Measurements from ENCODE around the gene ZGLP1.
"Not testable (repeated sequence)": the region's sequence is repeated elsewhere in the genome, so short reads cannot be mapped to it uniquely, and the experiment has no call there.

Gene ZGLP1

DNA sequence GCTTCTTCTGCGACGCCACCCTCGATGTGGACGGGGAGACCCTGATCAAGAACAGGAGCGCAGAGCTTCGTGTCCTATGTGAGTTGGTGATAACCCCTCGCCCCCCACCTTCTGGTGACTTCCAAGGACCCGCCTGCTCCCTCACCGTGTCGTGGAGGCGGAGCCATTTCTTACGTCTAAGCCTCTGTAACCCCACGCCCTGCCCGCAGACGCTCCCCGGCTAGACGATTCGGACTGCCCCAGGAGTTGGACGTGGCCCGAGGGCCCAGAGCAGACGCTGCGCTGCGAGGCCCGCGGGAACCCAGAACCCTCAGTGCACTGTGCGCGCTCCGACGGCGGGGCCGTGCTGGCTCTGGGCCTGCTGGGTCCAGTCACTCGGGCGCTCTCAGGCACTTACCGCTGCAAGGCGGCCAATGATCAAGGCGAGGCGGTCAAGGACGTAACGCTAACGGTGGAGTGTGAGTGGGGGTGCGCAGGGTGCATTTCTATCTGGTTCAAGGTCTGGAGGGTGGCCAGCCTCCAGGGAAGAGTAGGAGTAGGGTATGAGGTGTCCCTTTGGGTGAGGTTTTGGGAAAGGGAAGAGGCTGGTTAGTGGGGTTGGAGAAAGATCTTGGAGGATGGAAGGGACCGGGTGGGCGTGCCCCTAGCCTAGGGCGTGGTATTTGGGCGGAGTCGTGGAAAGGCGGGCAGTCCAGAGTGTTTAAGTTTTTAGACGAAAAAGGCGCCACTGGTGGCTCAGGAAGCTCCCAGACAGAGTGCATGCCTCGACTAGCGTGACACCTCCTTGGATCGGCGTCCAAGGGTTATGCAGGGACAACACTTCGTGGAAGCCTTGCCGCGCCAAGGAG lies 16.6 kb downstream of the ZGLP1 start:
- no peak for DNase-seq

DNA sequence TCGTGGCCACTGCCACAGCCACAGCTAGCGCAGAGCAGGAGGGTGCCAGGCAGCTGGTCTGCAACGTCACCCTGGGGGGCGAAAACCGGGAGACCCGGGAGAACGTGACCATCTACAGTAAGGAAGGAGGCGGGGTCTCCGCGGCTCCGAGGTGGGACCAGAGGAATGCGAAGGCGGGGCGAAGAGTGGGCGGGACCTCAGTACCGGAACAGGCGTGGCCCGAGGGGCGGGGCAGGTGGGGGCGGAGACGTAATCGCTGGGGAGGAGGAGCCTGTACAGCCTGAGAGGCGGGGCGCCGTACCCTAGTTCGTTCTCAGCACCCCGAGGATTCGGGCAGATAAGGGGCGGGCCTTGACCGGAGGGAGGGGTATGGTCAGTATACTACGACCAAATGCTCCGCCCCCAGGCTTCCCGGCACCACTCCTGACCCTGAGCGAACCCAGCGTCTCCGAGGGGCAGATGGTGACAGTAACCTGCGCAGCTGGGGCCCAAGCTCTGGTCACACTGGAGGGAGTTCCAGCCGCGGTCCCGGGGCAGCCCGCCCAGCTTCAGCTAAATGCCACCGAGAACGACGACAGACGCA lies 17.3 kb downstream of the ZGLP1 start:
- peak; percentile 55 to 56 for DNase-seq

DNA sequence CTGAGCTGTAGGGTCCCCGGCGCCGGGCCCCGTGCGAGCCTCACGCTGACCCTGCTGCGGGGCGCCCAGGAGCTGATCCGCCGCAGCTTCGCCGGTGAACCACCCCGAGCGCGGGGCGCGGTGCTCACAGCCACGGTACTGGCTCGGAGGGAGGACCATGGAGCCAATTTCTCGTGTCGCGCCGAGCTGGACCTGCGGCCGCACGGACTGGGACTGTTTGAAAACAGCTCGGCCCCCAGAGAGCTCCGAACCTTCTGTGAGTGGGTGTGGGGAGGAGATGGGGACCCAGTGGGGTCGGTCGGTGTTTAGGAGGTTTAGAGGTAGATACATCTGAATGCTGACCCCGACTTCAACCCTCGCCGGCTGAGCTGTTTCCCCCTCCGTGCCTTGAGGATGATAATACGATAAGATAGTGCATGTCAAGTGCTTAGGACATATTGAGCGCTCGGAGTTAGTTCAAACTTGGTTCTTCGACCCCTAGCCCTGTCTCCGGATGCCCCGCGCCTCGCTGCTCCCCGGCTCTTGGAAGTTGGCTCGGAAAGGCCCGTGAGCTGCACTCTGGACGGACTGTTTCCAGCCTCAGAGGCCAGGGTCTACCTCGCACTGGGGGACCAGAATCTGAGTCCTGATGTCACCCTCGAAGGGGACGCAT lies 17.9 kb downstream of the ZGLP1 start:
- no peak for DNase-seq

DNA sequence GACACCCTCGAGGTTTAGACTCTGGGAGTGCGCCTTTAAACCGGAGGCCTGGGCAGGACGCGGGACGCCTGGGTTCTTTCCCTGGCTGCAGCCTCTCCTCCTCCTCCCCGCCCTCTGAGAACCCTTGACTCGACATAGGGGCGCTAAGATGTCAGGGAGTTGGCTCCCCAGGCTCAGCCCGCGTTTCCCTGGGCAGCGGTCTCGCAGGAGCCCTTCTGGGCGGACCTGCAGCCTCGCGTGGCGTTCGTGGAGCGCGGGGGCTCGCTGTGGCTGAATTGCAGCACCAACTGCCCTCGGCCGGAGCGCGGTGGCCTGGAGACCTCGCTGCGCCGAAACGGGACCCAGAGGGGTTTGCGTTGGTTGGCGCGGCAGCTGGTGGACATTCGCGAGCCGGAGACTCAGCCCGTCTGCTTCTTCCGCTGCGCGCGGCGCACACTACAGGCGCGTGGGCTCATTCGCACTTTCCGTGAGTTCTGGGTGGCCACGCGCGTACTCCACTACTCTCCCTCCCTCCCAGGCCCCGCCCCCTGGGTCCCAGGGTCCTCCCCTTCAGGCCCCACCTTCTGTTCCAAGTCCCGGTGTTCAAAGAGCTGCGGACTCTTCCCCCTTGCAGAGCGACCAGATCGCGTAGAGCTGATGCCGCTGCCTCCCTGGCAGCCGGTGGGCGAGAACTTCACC lies 18.6 kb downstream of the ZGLP1 start:
- peak; percentile 54 to 61 for DNase-seq

DNA sequence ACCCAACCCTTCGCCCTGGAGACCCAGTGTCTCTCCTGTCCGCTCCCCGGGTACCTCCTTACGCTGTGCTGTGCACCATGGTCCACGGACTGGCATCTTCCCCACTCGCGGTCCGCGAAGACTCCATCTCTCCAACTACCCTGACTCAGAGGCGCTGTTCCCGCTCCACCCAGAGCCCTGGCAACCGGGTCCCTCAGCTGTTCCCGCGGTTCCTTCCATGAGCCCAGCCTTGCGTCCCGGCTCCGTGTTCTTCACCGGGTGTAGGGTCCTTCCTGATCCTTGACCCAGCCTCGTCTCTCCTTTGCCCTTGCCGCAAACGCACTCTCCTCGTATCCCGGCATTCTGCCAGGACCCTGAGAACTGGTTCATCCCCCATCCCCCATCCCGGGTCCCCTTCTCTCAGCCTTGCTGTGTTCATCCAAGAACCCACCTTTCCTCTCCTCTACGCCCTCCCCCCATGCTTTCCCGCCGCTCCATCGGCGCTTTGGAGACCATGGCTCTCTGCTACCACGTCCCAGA lies 19.2 kb downstream of the ZGLP1 start:
- DNase-seq: no peak

DNA sequence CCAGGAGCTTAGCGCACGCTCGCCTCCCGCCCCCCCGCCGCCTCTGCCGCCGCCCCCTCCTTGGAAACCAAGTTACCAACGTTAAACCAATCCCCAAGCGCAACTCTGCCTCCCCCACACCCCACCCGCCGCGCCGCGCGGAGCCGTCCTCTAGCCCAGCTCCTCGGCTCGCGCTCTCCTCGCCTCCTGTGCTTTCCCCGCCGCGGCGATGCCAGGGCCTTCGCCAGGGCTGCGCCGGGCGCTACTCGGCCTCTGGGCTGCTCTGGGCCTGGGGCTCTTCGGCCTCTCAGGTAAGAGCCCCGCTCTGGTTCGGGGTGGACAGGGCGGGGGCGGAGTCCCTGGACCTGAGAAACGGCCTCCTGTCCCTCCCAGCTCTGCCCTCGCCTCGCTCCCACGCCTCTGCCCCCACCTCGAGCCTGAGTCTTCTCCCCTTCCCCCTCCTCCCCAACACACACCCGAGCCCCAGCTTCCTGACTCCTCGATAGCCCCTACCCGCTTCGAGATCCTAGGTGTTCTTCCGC lies 19.7 kb downstream of the ZGLP1 start, which contains the start of gene ICAM5:
ICAM5 (plus strand) TSS at position 117 of the 521 bp plus-strand sequence; CDS start at position 209, 92 bp downstream.
- peak; percentile 65 to 69 for DNase-seq

DNA sequence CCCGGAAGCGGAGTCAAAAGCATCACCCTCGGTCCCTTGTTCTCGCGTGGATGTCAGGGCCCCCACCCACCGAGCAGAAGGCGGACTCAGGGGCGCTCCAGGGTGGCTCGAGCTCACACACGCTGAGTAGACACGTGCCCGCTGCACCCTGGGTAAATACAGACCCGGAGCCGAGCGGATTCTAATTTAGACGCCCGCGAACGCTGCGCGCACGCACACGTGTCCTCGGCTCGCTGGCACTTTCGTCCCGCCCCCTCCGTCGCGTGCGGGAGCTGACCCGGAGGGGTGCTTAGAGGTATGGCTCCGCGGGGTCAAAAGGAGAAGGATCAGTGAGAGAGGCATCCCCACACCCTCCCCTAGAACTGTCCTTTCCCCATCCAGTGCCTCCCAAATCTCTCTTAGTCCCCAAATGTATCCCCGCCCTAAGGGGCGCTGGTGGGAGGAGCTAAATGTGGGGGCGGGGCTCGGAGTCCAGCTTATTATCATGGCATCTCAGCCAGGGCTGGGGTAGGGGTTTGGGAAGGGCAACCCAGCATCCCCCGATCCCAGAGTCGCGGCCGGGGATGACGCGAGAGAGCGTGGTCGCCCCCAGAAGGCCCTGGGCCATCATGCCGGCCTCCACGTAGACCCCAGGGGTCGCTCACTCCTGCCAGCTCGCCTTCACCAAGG lies 20.3 kb downstream of the ZGLP1 start:
- DNase-seq: peak; percentile 56 to 61

DNA sequence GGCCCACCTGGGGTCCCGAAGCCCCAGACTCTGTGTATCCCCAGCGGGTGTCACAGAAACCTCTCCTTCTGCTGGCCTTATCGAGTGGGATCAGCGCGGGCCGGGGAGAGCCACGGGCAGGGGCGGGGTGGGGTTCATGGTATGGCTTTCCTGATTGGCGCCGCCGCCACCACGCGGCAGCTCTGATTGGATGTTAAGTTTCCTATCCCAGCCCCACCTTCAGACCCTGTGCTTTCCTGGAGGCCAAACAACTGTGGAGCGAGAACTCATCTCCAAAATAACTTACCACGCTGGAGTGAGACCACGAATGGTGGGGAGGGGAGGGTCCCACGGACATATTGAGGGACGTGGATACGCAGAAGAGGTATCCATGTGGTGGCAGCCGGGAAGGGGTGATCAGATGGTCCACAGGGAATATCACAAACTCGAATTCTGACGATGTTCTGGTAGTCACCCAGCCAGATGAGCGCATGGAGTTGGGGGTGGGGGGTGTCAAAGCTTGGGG lies 20.9 kb downstream of the ZGLP1 start:
- no peak for DNase-seq

DNA sequence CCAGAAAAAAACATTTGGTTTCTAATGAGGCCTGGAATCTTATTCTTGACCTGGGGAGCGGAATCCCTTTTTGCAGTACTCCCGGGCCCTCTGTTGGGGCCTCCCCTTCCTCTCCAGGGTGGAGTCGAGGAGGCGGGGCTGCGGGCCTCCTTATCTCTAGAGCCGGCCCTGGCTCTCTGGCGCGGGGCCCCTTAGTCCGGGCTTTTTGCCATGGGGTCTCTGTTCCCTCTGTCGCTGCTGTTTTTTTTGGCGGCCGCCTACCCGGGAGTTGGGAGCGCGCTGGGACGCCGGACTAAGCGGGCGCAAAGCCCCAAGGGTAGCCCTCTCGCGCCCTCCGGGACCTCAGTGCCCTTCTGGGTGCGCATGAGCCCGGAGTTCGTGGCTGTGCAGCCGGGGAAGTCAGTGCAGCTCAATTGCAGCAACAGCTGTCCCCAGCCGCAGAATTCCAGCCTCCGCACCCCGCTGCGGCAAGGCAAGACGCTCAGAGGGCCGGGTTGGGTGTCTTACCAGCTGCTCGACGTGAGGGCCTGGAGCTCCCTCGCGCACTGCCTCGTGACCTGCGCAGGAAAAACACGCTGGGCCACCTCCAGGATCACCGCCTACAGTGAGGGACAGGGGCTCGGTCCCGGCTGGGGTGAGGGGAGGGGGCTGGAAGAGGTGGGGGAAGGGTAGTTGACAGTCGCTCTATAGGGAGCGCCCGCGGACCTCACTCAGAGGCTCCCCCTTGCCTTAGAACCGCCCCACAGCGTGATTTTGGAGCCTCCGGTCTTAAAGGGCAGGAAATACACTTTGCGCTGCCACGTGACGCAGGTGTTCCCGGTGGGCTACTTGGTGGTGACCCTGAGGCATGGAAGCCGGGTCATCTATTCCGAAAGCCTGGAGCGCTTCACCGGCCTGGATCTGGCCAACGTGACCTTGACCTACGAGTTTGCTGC lies 22.5 kb downstream of the ZGLP1 start, which contains the start of gene ICAM4:
ICAM4 (plus strand) TSS at position 153 of the 935 bp plus-strand sequence; CDS start at position 211, 58 bp downstream.
- no peak for DNase-seq

DNA sequence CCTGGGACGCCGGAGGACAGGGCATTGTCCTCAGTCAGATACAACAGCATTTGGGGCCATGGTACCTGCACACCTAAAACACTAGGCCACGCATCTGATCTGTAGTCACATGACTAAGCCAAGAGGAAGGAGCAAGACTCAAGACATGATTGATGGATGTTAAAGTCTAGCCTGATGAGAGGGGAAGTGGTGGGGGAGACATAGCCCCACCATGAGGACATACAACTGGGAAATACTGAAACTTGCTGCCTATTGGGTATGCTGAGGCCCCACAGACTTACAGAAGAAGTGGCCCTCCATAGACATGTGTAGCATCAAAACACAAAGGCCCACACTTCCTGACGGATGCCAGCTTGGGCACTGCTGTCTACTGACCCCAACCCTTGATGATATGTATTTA lies 24.2 kb downstream of the ZGLP1 start:
- DNase-seq: no peak

DNA sequence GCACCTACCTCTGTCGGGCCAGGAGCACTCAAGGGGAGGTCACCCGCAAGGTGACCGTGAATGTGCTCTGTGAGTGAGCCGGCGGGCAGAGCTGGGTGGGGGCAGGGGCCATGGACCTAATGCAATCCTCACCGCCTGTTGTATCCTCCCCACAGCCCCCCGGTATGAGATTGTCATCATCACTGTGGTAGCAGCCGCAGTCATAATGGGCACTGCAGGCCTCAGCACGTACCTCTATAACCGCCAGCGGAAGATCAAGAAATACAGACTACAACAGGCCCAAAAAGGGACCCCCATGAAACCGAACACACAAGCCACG lies 24.7 kb downstream of the ZGLP1 start:
- DNase-seq: no peak

DNA sequence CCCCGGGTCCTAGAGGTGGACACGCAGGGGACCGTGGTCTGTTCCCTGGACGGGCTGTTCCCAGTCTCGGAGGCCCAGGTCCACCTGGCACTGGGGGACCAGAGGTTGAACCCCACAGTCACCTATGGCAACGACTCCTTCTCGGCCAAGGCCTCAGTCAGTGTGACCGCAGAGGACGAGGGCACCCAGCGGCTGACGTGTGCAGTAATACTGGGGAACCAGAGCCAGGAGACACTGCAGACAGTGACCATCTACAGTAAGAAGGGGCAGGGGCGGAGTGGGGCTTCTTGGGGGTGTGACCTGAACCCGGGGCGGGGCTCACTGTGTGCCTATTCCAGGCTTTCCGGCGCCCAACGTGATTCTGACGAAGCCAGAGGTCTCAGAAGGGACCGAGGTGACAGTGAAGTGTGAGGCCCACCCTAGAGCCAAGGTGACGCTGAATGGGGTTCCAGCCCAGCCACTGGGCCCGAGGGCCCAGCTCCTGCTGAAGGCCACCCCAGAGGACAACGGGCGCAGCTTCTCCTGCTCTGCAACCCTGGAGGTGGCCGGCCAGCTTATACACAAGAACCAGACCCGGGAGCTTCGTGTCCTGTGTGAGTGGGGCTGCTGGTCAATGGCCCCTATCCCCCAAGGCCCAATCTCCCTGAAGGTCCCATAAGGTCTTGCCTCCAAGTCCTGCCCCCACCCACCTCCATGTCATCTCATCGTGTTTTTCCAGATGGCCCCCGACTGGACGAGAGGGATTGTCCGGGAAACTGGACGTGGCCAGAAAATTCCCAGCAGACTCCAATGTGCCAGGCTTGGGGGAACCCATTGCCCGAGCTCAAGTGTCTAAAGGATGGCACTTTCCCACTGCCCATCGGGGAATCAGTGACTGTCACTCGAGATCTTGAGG lies 25.3 kb downstream of the ZGLP1 start:
- no peak for DNase-seq

DNA sequence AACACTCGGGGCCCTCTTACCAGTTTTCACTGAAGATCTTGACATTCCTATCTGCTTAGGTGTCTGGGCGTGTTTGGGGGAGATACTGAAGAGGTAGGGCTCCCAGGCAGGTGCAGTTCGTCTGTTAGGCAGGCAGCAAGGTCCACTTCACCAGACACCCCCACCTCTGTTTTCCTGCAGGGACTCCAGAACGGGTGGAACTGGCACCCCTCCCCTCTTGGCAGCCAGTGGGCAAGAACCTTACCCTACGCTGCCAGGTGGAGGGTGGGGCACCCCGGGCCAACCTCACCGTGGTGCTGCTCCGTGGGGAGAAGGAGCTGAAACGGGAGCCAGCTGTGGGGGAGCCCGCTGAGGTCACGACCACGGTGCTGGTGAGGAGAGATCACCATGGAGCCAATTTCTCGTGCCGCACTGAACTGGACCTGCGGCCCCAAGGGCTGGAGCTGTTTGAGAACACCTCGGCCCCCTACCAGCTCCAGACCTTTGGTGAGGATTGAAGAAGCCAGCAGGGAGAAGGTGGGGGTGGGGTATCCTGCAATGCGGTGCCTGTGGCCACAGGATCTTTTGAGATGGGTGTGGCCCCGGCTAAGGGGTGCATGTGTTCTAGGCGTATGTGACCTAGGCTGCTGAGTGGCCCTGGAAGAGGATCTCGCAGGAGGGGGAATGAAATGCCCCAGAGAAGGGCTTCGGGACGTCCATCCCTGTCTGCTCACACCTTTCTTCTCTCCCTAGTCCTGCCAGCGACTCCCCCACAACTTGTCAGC lies 26.1 kb downstream of the ZGLP1 start:
- no peak for DNase-seq

DNA sequence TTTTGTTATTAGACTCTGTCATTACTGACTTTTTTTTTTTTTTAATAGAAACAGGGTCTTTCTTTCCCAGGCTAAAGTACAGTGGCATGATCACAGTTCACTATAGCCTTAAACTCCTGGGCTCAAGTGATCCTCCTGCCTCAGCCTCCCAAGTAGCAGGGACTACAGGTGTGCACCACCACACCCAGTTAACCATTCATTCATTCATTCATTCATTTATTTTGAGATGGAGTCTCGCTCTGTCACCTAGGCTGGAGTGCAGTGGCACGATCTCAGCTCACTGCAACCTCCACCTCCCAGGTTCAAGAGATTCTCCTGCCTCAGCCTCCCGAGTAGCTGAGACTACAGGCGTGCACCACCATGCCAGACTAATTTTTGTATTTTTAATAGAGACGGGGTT lies 27.6 kb downstream of the ZGLP1 start:
- not testable (repeated sequence) for DNase-seq

DNA sequence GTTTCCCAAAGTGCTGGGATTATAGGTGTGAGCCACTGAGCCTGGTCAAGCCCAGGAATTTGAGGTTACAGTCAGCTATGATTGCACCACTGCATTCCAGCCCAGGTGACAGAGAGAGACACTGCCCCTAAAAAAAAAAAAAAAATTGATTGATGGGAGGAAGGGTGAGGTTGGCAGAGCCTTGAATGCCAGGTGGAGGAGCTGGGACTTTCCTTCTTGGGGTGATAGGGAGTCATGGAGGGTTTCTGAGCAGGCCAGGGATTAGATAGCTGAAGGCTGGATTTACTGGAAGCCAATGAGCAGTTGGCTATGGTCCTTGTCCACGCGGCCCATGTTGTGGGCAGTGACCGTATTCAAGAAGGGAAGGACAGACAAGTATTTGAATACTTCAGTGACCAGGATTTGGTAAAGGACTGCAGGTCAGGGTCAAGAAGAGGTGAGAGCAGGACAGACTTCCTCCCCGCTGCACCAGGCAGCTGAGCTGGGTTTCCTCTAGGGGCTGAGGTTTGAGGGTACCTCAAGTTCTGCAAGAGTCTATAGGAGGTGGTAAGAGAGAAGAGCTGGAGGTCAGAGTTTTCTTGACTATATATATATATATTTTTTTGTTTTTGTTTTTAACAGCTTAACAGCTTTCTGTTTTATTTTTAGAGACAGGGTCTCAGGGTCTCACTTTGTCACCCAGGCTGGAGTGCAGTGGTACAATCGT lies 29.7 kb downstream of the ZGLP1 start:
- no peak for DNase-seq

DNA sequence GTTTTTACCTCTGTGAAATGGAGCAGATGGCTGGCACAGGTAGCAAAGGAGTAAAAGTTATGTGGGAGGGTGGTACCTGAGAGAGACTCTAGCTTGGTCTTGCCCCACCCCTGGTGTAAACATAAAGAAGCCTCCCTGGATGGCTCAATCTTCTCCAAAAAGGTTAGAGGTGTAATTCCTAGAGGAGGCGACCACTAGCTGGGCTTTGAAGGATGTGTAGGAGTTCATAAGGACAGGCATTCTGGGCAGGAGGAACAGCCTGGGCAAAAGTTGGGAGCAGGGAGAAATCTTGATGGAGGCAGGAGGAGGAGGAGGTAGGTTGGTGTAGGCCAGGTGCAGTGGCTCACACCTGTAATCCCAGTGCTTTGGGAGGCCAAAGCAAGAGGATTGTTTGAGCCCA lies 30.7 kb downstream of the ZGLP1 start:
- DNase-seq: no peak

DNA sequence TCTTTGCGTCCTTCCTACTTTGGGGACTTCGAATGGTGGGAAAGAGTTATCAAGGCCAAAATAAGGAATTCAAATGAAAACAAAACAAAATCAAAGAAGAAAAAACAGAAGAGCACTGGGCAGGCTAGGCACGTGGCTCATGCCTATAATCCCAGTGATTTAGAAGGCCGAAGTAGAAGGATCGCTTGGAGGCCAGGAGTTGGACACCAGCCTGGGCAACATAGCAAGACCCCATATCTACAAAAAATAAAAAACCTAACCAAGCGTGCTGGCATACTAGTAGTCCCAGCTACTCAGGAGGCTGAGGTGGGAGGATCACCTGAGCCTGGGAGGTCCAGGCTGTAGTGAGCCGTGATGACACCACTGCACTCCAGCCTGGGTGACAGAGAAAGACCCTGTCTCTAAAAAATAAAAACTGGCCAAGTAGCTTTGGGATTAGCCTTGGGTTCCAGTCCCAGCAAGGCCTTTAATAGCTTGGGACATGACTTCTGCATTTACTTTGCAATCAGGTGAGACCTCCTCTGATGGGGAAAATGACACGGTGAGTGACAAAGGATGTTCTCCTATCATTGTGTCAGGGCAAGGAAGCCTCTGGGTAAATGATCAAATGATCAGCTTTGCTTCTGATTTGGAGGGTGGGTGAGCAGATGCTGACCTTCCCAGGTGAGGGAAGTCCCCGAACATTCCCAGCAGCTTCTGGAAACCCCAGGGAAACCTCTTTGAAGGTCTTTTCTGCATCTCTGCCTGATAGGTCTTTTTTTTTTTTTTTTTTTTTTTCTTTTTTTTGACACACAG lies 31.6 kb downstream of the ZGLP1 start:
- no peak for DNase-seq

All from activated CD4-positive, alpha-beta T cell treated with anti-CD3 and anti-CD28 coated beads, Interleukin-2, amount 50 U/mL, for 4 hours (primary cell).